ENCODE data around the gene SH2D3C.
A peak's percentile ranks its signal among the peaks of the same experiment; 100 is the strongest.

Gene SH2D3C

GRCh38 chr9:127796852-127797370, 18.4 kb upstream of the SH2D3C start:
- peaks cover 22% of the 10 kb centered on the region for H3K4me1 Mint-ChIP-seq
- DNase-seq (ENCODE audit: low spot score in 2 of 2) (no peak), ATAC-seq (ENCODE audit: low read depth) (peak; percentile 50)
- H3K4me3 Mint-ChIP-seq, result peak overlapping the region; percentile 66
- no peaks in the 10 kb centered on the region for H3K9me3 Mint-ChIP-seq
- peaks cover 2% of the 10 kb centered on the region for H3K36me3 Mint-ChIP-seq
- H3K27ac Mint-ChIP-seq, result peak overlapping the region; percentile 30
- H3K27me3 Mint-ChIP-seq, result no peaks in the 10 kb centered on the region

- peak; percentile 31 for ATAC-seq (ENCODE audit: low read depth)
- no peak for DNase-seq (ENCODE audit: low spot score in 2 of 2)
- Mint-ChIP-seq H3K4me1 (peaks cover 20% of the 10 kb centered on the region), H3K27me3 (no peaks in the 10 kb centered on the region), H3K27ac (peak overlapping the region; percentile 30), H3K36me3 (peaks cover 2% of the 10 kb centered on the region), H3K9me3 (no peaks in the 10 kb centered on the region), H3K4me3 (peak overlapping the region; percentile 66)
Observed at GRCh38 chr9:127796225-127796813, 17.9 kb upstream of the SH2D3C start.

GRCh38 chr9:127794001-127794791, 15.7 kb upstream of the SH2D3C start:
- H3K36me3 Mint-ChIP-seq, result peaks cover 12% of the 10 kb centered on the region
- ATAC-seq (ENCODE audit: low read depth) (no peak), DNase-seq (ENCODE audit: low spot score in 2 of 2) (no peak)
- H3K4me1 Mint-ChIP-seq, result peaks cover 24% of the 10 kb centered on the region
- H3K4me3 Mint-ChIP-seq, result no peak overlapping the region
- H3K27ac Mint-ChIP-seq, result no peak overlapping the region
- no peaks in the 10 kb centered on the region for H3K27me3 Mint-ChIP-seq
- H3K9me3 Mint-ChIP-seq, result no peaks in the 10 kb centered on the region

- ATAC-seq (ENCODE audit: low read depth) (no peak), DNase-seq (ENCODE audit: low spot score in 2 of 2) (no peak)
- Mint-ChIP-seq H3K4me3 (no peak overlapping the region), H3K4me1 (peaks cover 25% of the 10 kb centered on the region), H3K27ac (peak overlapping the region; percentile 4), H3K36me3 (peaks cover 18% of the 10 kb centered on the region), H3K9me3 (no peaks in the 10 kb centered on the region), H3K27me3 (no peaks in the 10 kb centered on the region)
Observed at GRCh38 chr9:127793093-127793708, 14.7 kb upstream of the SH2D3C start.

- Mint-ChIP-seq H3K9me3 (no peaks in the 10 kb centered on the region), H3K27ac (peak overlapping the region; percentile 4), H3K4me1 (peaks cover 22% of the 10 kb centered on the region), H3K27me3 (no peaks in the 10 kb centered on the region), H3K36me3 (peaks cover 23% of the 10 kb centered on the region), H3K4me3 (no peak overlapping the region)
- no peak for ATAC-seq (ENCODE audit: low read depth)
- no peak for DNase-seq (ENCODE audit: low spot score in 2 of 2)
Observed at GRCh38 chr9:127792417-127793031, 14.1 kb upstream of the SH2D3C start.

GRCh38 chr9:127791085-127791484, 12.6 kb upstream of the SH2D3C start:
- no peak overlapping the region for H3K27ac Mint-ChIP-seq
- H3K4me3 Mint-ChIP-seq, result no peak overlapping the region
- ATAC-seq (ENCODE audit: low read depth) (no peak), DNase-seq (ENCODE audit: low spot score in 2 of 2) (no peak)
- no peaks in the 10 kb centered on the region for H3K27me3 Mint-ChIP-seq
- H3K4me1 Mint-ChIP-seq, result peaks cover 15% of the 10 kb centered on the region
- H3K36me3 Mint-ChIP-seq, result peaks cover 26% of the 10 kb centered on the region
- H3K9me3 Mint-ChIP-seq, result no peaks in the 10 kb centered on the region

- ATAC-seq (ENCODE audit: low read depth) (no peak), DNase-seq (ENCODE audit: low spot score in 2 of 2) (no peak)
- Mint-ChIP-seq H3K27ac (peak overlapping the region; percentile 66), H3K4me1 (peaks cover 14% of the 10 kb centered on the region), H3K27me3 (no peaks in the 10 kb centered on the region), H3K4me3 (no peak overlapping the region), H3K9me3 (no peaks in the 10 kb centered on the region), H3K36me3 (peaks cover 26% of the 10 kb centered on the region)
Observed at GRCh38 chr9:127790094-127790855, 11.8 kb upstream of the SH2D3C start.

- H3K36me3 Mint-ChIP-seq, result peaks cover 26% of the 10 kb centered on the region
- no peak for DNase-seq (ENCODE audit: low spot score in 2 of 2)
- H3K27ac Mint-ChIP-seq, result no peak overlapping the region
- no peaks in the 10 kb centered on the region for H3K9me3 Mint-ChIP-seq
- no peaks in the 10 kb centered on the region for H3K27me3 Mint-ChIP-seq
- no peak for ATAC-seq (ENCODE audit: low read depth)
- no peak overlapping the region for H3K4me3 Mint-ChIP-seq
- H3K4me1 Mint-ChIP-seq, result peaks cover 22% of the 10 kb centered on the region
Observed at GRCh38 chr9:127789179-127789578, 10.7 kb upstream of the SH2D3C start.

GRCh38 chr9:127788337-127789011, 10.0 kb upstream of the SH2D3C start:
- Mint-ChIP-seq H3K36me3 (peaks cover 26% of the 10 kb centered on the region), H3K4me3 (no peak overlapping the region)

GRCh38 chr9:127786773-127787104, 8.3 kb upstream of the SH2D3C start:
- H3K4me1 Mint-ChIP-seq, result peaks cover 32% of the 10 kb centered on the region
- ATAC-seq (ENCODE audit: low read depth) (no peak), DNase-seq (ENCODE audit: low spot score in 2 of 2) (no peak)
- H3K4me3 Mint-ChIP-seq, result peak overlapping the region; percentile 89
- peaks cover 24% of the 10 kb centered on the region for H3K36me3 Mint-ChIP-seq
- peak overlapping the region; percentile 55 for H3K27ac Mint-ChIP-seq
- H3K27me3 Mint-ChIP-seq, result no peaks in the 10 kb centered on the region
- no peaks in the 10 kb centered on the region for H3K9me3 Mint-ChIP-seq

More at GRCh38 chr9:127788337-127789011, 10.0 kb upstream of the SH2D3C start:
- ATAC-seq (ENCODE audit: low read depth) (no peak), DNase-seq (ENCODE audit: low spot score in 2 of 2) (no peak)
- H3K27ac Mint-ChIP-seq, result no peak overlapping the region
- peaks cover 27% of the 10 kb centered on the region for H3K4me1 Mint-ChIP-seq
- no peaks in the 10 kb centered on the region for H3K27me3 Mint-ChIP-seq
- no peaks in the 10 kb centered on the region for H3K9me3 Mint-ChIP-seq

GRCh38 chr9:127785933-127786772, 7.7 kb upstream of the SH2D3C start, which contains the start of gene CDK9:
Gene CDK9 (plus strand): TSS chr9:127786034. CDS start chr9:127786149, 115 bp downstream.
- H3K27me3 Mint-ChIP-seq, result no peaks in the 10 kb centered on the region
- no peaks in the 10 kb centered on the region for H3K9me3 Mint-ChIP-seq
- peaks cover 34% of the 10 kb centered on the region for H3K4me1 Mint-ChIP-seq
- peak; percentile 72 for ATAC-seq (ENCODE audit: low read depth)
- H3K36me3 Mint-ChIP-seq, result peaks cover 23% of the 10 kb centered on the region
- H3K4me3 Mint-ChIP-seq, result peak within 1 kb of the TSS; percentile 89
- DNase-seq (ENCODE audit: low spot score in 2 of 2), result peak; percentile 96 to 98
- peak within 1 kb of the TSS; percentile 96 for H3K27ac Mint-ChIP-seq

Data from memory B cell (primary cell).